Epithelial cell of prostate (primary cell): ENCODE measurements around the gene UNC13D.
"Not testable (repeated sequence)": the region's sequence is repeated elsewhere in the genome, so short reads cannot be mapped to it uniquely, and the experiment has no call there.

Source experiments
- DNase-seq: peaks from one replicate; pipeline ENCODE4 v3.0.0-alpha.2; 2011; ENCODE audit warnings: low read depth, low spot score
- H3K27ac ChIP-seq: fragments of 450-650 bp; 2 replicates; pipeline ENCODE4 v1.5.1; 2017; ENCODE audit warnings: mild to moderate bottlenecking

Gene UNC13D

DNA sequence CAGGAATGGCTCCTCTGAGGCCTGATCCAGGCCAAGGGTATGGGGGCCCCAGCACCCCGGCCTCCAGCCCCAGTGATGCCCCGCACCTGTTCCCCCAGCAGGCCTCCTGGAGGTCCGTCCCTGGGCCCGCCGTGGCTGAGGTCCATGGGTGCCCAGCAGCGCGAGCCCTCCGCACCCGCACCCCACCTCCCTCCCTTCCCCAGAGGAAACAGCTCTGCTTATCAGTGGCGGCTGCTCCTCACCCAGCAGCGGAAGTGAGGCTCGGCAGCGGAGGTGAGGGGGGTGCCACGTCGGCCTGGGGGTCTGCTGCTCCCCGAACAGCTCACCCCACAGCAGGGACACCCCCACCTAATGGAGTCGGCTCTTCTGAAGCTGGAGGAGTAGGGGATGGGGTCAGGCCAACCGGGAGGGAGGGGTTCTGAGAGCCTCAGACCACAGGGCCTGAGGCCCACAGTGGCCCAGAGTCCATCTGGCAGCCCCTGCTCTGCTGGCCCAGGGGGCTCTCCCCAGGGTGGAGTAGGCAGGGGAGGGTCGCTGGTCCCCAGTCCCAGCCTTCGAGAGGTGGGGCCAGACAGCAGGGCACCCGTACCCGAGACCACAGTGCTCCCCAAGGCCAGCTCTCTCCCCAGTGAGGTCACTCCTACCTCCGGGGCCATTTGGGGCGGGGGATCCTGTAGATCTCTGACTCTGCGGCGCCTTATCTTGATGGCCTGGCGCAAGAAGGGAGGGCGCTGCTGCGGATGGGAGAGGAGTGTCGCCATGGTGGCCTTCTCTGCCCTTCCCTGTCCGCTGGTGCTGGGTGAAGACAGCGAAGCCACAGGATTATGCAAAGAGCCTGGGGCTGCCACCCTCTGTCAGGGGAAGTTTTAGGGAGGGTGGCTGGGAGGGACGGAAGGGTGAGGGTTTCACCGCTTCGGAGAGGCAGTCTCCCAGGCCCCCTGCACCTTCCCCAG lies at the start of gene UNC13D:
Gene UNC13D (minus strand): TSS at position 828 of the 953 bp plus-strand sequence. CDS start 67 bp downstream, at position 761.
- H3K27ac ChIP-seq, result peak within 1 kb of the TSS; percentile 87
- DNase-seq, result no peak

DNA sequence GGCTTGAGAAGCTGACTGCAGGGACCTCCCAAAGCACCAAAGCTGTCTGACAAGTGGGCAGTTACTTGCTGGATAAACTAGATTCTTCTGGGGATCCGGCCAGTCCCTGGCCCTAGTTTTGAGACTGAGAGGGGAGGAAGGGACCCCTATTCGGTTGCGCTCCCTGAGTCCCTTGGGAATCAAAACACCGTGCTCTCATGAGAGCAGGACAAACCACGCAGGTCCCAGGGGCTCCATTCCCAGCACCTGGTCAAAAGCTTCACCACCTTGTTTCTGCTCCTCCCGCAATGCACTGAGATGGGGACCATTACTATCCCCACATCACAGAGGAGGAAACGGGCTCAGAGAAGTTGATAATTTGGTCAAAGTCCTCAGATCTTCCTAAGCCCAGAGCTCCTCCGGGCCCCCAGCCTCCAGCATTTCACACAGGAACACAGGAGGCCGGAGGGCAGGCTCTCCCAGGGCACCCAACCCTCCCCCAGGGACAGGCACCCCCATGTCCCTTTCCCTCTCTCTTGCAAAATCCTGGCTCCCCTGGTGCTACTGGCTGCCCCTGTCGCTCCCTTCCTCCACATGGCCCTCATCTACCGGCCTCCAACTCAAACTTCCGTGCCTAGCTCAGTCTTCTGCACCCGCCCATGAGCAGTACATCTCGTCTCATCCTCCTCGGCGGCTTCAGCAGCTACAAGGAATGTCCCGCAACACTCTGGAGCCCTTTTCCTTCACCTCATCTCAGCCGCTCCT lies 49.3 kb upstream of the UNC13D start:
- no peak overlapping the region for H3K27ac ChIP-seq
- no peak for DNase-seq

DNA sequence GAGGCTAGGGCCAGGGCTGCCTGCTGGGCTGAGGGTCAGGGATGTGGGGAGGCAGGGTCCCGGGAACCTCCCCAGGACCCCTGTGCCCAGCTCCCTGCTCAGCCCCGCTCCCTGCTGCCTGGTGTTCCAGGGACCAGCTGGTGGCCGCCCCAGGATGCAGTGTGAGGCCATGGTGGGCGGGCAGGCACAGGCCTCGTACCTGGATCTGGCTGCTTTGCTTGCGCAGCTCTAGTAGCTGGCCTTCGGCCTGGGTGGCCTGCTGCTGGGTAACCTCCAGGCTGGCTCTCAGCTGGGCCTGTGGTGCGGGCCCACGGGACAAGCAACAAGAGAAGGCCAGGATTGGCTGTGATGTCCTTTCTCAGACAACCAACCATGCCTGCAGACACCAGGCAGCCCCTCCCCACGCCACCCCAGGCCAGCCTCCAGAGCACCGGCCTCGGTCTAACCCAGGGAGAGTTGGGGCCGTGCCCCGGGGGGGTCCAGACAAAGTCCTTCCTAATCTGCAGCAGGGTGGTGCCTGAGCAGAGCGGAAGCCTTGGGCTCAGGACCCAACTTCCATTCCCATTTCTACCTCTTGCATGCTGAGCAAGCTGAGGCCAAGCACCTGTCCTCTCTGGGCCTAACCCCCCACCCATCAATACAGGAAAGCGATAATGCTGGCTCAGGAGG lies 48.5 kb upstream of the UNC13D start:
- DNase-seq, result no peak

DNA sequence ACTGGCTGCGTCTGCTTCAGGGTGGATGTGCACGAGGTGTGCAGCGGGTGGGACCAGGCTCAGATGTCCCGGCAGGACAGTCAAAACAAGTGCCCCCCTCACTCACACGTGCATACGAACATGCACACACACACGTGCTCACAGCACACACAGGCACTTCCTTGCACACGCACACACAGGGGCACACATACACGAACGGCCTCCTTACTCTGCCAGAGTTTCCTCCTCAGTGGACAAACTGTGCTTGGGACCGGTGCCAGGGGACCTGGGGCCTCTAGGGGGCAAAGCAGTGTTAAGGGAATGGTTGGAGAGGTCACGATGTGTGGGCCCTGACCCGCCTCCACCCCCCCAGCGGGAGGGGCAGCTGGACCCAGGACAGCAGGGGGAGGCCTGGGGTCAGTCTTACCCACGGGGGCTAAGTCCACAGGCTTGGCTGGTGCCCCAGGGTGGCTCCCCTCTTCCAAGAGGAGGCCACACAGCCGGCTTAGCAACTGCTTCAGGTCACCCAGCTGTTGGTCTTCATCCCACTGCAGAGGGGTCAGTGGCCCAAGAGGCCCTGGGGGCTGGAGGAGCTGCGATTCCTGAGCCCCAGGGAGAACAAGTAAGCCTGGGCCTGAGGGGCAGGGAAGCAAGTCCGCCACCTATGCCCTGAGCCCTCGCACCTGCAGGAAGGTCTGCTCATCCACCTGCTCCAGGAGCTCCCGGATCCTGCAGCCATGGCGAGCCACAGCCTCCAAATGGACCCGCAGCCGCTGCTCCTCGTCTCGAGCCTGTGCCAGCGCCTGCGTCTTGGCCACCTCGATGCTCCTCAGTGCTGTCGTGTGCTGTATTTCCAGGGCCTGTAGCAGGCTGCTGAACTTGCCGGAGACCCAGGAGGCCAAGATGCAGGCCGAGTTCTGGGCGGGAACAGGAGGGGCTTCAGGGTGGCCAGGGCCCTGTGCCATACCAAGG lies 47.7 kb upstream of the UNC13D start:
- no peak for DNase-seq
- no peak overlapping the region for H3K27ac ChIP-seq

More for the DNA sequence above, 48.5 kb upstream of the UNC13D start:
- H3K27ac ChIP-seq, result no peak overlapping the region

DNA sequence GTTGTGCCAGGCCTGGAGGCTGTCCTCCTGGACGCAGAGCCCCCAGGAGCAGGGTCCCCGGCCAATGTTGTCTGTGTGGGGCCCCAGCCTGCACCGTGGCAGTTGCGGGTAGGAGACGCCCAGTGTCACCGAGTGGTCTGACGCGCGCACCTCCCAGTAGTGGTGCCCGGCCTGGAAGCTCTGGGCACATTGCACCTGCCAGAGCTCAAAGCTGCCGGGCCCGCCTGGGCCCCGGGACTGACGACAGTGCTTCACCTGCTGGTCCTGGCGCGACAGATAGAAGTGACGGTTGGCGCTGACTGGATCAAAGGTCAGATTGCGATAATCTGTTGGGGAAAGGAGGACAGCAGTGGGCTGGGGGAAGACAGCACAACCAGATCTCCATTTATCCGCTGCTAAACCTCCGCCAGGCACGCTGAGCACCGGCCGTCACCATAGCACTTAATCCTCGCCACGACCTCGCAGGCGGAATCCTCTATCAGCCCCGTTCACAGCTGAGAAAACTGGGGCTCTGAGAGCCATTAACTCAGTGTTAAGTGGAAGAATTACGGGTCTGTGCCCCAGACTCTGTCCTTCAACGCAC lies 46.9 kb upstream of the UNC13D start:
- H3K27ac ChIP-seq, result no peak overlapping the region
- no peak for DNase-seq

DNA sequence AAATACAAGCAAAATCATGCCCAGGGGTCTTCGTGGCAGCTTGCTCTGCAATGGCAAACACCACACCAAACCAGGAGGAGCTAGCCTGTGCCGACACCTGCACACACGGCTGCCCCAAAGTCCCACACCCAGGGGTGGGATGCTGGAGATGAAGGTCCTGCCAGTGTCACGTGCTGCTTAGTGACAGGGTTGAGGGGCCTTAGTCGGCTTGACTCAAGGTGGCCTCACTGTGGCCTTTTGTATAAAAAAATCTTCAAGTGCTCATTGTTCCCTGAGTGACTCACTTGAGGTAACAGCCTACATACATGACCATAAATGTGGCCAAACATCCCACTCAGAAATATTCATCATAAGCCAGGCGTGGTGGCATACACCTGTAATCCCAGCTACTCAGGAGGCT lies 45.2 kb upstream of the UNC13D start:
- DNase-seq, result no peak
- H3K27ac ChIP-seq, result no peak overlapping the region

DNA sequence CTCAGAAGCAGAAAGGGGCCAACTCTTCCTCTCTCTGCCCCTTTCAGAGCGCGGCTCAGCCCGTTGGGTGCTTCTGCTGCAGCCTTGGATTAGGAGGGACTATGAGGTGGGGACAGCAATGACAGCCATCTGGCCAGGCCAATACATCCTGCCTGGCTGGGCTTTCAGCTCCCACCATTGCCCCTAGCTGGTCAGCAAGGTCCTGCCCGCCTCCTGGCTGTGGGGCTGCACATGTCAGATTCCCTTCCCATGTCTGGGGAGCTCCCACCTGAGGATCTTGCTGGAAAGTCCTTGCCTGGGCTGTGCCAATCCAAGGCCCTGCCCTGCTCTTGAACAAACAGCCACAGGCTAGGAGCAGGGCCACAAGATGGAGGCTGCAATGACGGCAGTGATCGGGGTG lies 44.3 kb upstream of the UNC13D start:
- no peak overlapping the region for H3K27ac ChIP-seq
- no peak for DNase-seq

DNA sequence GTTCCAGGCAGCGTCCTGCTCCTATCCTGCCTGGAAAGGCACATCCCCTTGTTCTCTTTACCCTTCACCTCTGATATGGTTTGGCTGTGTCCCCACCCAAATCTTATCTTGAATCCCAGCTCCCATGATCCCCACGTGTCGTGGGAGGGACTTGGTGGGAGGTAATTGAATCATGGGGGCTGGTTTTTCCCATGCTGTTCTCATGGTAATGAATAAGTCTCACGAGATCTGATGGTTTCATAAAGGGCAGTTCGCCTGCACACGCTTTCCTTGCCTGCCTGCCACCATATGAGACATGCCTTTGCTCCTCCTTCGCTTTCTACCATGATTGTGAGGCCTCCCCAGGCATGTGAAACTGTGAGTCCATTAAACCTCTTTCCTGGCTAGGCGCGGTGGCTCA lies 41.7 kb upstream of the UNC13D start:
- DNase-seq, H3K27ac ChIP-seq: not testable (repeated sequence)

DNA sequence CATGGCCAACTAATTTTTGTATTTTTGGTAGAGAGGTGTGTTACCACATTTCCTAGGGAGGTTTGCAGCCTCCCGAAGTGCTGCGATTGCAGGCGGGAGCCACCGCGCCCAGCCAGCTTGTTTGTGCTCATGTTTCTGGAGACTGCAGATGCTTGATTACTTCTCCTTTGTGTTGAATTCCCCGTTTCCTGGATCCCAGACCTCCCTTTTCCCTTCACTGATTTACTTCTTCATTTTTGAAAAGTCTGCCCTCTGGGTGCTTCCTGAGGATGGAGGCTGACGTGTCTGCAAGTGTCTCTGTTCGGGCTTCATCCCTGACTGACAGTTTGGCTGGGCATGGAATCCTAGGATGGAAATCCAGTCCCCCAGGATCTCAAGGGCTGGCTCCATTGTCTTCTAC lies 41.2 kb upstream of the UNC13D start:
- no peak for DNase-seq
- no peak overlapping the region for H3K27ac ChIP-seq

DNA sequence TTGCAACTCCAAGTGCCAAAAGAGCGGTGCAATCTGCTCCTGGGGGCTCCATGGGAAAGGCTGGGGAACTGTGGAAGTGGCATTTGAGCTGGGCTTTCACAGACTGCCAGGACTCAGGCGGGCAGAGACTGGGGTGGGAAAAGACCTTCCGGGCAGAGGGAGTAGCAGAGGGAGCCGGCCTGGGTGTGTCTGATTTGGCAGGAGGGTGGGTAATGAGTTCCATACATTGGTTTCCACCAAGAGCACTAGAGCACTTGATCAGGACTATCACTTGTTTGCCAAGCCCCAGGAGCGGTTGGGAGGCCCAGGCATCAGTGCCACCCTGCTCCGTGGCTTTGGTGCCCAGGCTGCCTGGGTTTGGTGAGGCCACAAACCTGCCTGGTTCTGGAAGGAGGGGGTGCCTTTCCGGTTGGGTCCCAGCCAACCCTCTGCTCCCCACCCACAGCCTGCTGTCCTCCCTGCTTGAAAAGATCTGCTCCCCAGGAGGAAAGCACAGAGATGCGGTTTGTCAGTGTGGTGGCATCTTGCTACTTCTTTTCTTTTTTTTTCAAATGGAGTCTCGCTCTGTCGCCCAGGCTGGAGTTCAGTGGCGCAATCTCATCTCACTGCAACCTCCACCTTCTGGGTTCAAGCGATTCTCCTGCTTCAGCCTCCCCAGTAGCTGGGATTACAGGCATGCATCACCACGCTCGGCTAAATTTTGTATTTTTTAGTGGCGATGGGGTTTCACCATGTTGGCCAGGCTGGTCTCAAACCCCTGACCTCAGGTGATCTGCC lies 37.7 kb upstream of the UNC13D start:
- H3K27ac ChIP-seq, result no peak overlapping the region

DNA sequence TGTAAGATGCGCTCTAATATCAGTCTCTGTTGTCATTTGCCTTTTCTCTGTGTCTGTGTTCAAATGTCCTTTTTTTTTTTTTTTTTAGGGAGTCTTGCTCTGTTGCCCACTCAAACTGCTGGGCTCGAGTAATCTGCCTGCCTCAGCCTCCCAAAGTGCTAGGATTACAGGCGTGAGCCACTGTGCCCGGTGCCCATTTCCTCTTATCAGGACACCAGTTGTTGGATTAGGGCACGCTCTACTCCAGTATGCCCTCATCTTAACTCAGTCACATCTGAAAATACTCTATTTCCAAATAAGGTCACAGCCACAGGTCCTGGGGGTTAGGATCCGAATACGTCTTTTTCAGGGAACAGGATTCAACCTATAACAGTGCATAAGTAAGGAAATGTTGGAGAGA lies 36.1 kb upstream of the UNC13D start:
- no peak overlapping the region for H3K27ac ChIP-seq
- no peak for DNase-seq

More for the DNA sequence above, 37.7 kb upstream of the UNC13D start:
- no peak for DNase-seq

DNA sequence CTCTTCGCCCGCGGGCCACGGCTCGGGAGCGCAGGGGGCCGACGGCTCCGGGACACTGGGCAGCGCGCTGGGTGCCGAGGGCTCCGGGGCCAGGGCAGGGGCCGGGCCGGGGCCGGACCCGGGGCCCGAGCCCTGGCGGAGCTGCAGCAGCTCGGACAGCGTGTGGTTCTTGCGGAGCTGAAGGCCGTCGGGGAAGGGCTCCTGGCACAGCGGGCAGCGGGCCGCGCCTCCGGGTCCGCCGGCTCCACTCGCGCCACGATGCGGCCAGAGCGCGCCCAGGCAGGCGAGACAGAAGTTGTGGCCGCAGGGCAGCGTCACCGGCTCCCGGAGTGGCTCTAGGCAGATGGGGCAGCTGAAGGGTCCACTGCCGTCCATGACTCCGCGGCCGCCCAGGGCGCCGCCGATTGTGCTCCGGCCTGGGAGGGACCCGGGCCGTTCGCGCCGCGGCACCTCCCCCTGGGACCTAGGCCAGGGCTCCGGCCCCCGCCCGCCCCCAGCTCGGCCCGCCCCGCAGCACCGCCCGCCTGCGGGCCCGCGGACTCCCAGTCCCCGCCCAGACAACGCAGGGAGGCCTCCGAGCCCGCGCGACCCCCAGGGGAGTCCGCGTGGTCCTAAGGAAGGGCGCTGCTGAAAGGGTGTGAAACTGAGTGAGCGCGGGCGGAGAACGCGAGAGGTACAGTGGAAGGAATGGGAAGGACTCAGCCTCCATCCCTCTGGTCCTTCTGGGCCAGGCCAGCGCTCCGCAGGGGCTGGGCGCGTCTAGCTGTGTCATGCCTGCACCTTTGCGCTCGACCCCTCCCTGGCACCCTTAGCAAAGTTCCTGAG lies 34.2 kb upstream of the UNC13D start, which contains the start of gene TRIM47:
Gene TRIM47 (minus strand): TSS at position 408 of the 825 bp plus-strand sequence. CDS start 33 bp downstream, at position 375.
- DNase-seq, result no peak

DNA sequence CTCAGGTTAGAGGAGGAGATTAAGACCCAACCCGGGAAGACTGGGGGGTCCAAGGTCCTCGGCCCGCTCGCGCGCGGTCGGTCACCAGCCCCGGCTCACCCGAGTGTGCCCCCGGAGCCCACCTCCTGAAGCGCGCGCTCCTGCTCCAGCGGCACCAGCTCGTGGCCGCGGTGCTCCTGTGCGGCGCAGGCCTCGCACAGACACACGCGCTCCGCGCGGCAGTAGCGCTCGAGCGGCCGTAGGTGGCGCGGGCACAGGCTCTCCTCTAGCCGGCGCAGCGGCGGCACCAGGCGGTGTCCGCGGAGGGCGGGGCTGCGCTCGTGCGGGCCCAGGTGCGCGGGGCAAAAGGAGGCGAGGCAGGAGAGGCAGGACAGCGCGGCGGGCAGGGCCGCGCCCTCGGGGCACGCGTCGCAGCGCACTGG lies 33.6 kb upstream of the UNC13D start:
- peak overlapping the region; percentile 75 for H3K27ac ChIP-seq

More for the DNA sequence above, 34.2 kb upstream of the UNC13D start, which contains the start of gene TRIM47:
- peak within 1 kb of the TSS; percentile 75 for H3K27ac ChIP-seq

DNA sequence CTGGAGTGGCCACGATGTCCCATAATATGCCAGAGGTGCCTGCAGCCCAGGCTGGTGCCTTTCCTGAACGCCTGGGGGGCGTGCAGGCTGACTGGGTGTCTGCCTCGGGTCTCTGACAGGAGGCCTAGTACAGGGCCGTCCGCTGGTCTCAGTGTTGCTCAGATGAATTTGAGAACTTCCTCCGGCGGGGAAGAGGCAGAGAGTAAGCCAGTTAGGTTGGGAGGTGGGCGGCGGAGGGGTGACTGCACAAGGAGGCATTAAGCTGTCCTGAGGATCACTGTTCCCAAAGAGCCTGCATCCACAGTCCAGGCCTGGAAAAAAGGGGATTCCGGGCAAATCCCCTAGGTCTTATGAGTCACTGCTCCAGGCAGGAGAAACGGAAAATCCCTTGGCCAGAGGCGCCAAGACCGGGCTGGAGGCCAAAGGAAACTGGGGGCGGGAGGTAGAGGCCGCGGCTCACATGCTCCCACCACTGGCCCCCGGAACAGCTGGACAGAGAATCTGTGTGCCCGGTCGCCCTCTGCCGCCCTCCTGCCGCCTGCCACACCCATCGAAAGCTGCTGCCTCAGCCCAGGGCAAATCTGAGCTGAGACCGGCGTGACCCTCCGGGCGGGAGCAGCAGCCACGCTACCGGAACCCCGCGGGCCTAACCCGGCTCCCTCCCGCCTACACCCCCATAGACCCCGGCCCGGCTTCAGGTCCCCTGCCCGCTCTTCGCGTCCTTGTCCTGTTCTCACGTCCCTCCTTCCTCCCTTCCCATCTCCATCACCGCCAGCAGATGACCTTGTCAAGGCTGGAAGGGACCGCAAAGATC lies 32.9 kb upstream of the UNC13D start:
- peak overlapping the region; percentile 75 for H3K27ac ChIP-seq
- DNase-seq, result no peak

More for the DNA sequence above, 33.6 kb upstream of the UNC13D start:
- no peak for DNase-seq

DNA sequence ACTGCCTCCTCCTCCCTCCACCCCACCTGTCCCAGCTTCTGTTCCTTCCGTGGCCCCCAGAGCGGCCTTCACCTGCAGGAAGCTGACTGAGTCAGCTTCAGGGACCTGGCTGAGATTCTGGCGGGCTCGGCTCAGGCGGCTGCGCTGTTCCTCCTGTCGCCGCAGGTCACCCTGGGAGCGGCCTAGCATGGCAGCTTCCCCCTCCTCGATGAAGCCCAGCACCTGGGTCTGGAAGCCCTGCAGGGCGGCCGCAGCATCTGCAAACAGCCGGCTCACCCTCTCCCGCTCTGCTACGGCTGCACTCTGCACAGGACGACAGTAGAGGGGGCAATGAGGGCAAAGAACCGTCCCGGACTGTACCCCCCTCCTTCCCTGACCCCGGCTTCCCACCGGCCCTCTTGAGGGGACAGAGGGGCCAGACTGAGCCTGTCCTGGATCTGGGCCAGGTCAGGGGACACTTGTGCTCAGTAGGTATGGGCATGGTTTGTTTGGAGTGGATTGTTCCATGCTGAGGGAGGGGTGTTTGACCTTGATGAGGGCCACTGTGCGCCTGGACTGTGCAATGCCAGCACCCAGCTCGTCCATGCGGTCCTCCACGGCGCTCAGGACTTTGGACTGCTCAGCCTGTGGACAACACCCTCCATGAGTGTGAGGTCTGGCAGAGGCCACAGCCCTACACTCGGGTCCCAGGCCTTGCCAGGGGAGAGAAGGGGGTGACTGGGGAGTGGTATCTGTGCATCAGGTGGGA lies 32.2 kb upstream of the UNC13D start:
- H3K27ac ChIP-seq, result peak overlapping the region; percentile 75
- DNase-seq, result no peak

DNA sequence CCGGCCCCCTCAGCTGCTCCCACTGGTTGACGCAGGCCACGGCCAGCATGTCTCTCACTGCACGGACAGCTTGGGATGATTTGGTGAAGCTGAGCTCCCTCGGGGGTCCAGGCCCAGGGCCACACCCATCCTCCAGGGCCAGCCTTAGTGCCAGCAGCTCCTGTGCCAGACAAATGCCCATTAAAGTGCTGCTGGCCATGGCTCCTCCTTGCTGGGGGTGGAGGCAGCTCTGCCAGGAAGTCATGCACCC lies 31.7 kb upstream of the UNC13D start:
- H3K27ac ChIP-seq, result peak overlapping the region; percentile 75
- no peak for DNase-seq
